T-helper 1 cell treated with Interleukin-12 subunit alpha and Interleukin-12 subunit beta and Interleukin-4 antibody, amounts not matched to agents 30 ng/mL and 1 ng/mL, for 36 hours (primary cell): ENCODE results near the gene ATP2B2. TPM values are rescaled to one million over a fixed set of nuclear protein-coding genes. Genes with fewer than 3 reads are reported as not detected.

Source experiments
- intact Hi-C: fragments of 100-400 bp; cut with micrococcal nuclease; formaldehyde crosslinking; loops from one replicate; pipeline ENCODE4 v1.15.1; 2024
- total RNA-seq: library from RNA; stranded (reverse); gene quantifications from 2 replicates; pipeline ENCODE4 v1.2.3, GENCODE V29; 2022

ATP2B2 gene
- total RNA-seq, 1 donor from 2014 or later = not detected

DNA sequence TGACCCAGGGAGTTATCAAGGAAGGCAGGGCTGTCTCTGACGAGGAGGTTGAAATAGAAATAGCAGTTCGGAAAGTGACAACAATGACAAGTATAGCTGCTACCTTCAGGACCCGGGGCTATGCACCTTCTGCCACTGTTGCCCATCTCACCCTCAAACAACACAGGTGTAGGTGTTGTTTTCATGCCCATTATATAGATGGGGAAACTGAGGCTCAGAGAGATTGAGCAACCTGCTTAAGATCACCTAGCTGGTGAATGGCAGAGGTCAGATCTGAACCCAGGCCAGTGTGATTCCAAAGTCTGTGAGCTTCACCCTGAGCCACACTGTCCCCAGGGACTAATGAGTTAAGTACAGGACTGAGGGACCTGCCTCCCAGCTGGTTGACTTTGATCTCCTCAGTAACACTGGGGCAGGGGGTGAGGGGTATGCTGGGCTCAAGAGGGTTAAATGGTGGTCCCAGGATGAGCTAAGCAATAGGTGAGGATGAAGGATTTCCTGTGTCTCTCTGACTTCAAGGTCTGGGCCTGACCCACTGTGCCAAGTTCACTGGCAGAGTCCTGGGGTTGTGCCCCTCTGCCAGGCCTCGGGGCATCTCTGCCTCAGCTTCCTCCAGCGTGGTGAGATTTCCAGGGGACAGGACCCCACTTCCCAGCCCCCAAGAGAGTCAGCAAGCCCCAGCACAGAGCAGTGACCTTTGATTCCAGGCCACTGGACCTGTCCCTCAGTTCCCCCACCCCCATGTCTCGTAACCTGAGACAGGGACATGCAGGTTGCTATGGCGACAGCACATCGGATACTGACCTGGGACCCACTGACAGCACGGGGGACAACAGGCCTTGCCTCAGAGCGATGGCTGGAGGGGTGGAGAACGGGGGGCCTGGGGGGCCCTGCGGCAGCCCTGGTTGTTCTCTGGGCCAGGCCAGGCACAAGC lies 35.0 kb downstream of the ATP2B2 start:
- intact Hi-C loops = no loop called here

DNA sequence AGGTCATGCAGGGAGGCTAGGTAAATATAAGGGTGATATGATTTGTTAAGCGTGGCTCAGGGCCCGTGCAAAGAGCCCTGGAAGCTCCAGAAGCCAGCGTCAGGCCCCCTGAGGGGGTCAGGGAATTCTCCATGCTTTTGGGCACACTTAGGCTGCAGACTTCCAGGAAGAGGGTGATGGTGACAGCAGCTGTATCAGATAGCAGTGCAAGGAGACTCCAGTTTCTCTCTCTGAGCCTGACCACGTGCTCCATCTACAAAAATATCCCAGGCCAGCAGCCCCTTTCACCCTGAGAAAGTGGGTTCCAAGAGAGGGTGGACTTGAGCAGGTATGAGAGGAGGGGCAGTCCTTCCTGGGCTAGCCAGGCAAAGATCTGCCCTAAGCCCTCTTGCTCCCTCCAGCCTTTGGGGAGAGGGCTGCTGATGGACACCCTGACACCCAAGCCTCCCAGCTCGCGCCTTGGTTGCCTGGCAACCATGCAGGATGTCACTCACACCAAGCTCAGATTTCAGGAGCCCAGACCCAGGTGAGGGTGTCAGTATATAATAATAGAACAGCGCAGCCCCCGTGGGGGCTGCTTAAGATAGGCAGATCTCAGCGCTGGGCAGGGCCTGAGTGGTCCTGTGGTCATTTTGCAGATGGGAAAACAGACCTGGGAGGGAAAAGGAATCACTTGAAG lies 35.8 kb downstream of the ATP2B2 start:
- intact Hi-C loops = no loop called here

DNA sequence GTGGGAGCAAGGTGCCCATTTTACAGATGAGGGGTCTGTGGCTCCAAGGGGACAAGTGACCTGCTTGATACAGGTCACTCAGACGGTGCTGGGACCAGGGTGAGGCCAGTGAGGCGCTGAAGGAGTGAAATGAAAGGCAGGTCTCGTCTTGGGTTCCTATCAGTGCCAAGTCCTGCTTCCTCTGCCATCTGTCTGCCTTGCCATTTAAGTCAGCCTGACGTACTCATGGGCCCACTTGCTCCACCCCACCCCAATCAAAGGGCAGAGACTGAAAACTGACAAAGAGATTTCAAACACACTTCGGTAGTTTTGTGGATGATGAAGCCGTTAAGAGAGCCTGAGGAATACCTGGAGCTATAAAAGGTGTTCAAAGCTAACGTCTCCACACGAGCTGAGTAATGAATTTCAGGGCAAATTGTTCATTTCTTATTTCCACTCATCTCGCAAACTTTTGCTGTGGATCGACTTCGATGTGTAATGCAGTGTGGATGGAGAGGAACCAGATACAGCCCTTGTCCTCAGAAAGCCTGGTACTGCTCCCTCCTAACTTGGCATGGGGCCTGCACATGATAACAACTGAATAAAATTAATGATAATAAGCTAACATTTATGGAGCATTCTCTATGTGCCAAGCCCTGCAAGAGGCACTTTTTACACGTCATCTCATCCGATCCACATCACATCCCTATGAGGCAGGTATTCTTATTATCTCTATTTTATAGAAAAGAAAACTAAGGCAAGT lies 36.6 kb downstream of the ATP2B2 start:
- intact Hi-C loops = no loop called here

DNA sequence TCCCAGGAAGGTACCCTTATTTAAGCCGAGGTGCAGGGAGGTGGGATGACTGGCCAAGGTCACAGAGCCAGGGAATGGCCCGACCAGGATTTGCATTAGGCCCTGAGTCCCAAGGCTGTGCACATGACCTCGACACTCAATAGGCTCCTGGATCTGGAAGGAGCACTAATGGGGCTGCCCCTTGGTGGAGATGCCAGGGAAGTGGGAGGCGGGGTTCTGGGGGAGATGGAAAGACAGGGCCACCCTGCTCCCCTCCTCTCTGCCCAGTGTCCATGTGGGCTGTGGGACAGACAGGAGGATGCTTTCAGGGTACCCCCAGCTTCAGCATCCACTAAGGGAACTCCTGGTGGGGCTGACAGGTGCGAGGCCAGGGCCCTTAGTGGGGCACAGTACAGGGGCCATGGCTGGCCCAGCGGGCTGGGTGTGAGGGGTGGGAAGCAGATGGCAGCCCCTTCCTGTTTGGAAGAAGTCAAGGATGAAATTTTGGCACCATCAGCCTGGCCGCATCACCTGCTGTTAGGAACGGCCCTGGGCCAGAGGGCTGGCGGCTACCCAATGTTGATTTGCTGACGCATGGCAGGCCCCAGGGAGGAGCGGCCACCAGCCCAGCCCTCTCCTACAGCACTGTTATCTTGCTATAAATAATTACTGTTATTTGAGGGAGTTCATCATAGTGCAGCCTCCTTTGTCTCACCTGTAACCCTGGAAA lies 37.3 kb downstream of the ATP2B2 start:
- intact Hi-C loops = no loop called here

DNA sequence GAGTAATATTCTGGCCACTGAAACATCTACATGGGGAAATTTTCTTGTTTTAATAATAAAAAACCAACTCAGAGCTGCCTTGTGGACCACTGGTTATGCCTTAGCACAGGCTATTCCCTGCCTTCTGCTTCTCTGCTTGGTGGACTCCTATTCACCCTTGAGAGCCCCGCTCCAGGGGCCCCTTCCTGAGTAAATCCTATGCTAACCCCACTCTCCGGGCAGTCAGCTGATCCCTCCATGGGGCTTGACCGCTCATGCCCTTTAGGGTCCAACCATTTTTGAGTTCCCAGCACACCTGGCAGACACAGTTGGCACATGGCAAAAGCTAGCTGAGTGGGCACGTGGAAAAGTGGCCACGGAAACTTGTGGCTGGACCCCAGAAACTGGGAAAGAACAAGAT lies 38.2 kb downstream of the ATP2B2 start:
- intact Hi-C loops = no loop called here

DNA sequence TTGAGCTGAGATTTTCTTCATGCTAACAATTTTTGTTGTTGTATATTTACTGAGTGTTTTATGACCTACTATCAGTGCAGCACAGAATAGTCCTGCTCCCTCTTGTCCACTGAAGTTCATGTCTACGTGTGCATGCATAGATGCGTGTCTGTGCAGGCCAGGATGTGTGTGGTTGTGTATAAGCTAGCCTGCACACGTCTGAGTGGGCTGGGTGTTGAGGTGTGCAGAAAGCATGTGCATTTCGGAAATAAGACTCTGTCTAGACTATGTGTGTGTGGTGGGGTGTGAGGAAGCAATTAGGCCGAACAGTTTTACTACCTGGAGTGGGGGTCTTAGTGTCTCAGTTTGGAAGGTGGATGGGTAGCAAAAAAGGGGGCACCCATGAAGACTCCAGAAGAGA lies 39.2 kb downstream of the ATP2B2 start:
- intact Hi-C loops = no loop called here

DNA sequence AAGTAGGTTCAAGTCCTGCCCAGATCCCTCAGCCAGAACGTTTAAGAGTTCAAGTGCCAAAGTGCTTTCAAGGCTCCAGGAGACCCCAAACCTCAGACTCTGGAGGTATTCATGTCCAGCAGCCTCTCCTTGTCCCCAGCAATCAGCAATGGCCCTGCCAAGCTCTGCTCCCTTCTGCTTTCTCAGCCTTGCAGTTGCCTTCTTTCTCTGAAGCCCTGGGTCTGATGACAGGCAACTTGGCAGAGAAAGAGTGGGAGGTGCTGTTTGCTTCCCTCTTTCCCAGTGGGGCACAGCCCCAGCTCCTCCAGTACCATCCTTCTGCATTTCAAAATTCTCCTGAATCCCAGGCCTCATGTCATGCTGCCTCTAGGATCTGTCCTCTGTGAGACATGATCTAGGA lies 40.2 kb downstream of the ATP2B2 start:
- intact Hi-C loops = no loop called here

DNA sequence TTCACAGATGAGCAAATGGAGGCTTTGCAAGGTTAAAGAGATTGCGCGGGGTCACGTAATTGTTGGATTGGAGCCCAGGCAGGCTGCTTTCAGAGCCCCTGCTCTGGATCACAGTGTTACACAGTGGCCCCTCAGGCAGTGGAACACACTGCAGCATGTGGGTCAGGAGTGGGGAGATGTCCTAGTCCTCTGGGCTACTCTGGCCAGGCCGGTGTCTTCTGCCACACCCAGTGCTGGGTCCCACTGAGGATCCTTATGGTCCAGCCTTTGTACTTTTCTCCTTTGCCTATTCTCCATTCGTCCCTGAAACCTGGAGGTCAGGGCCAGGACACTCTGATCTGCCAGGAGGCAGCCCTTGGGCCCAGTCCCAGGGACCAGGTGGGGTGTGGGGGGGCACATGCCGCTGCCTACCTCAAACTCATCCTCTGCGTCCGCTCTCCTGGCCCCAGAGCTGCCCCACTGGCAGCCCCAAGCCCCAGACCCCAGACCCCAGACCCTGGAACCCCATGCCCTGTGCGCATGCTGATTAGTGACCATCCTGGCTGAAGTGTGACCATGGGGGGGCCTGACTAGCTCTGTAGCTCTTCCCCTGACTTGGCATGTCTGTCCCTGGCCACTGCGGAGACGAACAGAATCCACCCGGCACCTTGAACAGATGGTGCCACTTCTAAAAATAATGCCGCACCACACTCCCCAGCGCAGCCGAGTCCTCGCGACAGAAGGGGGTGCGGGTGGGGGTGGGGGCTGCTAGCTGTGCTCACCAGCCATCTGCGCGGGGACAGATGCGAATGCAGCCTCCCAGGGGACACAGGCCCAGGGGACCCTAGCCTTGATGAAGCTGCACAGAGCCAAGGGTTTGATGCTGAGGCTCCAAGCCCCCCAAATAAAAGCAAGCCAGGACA lies 41.6 kb downstream of the ATP2B2 start:
- intact Hi-C loops = no loop called here

DNA sequence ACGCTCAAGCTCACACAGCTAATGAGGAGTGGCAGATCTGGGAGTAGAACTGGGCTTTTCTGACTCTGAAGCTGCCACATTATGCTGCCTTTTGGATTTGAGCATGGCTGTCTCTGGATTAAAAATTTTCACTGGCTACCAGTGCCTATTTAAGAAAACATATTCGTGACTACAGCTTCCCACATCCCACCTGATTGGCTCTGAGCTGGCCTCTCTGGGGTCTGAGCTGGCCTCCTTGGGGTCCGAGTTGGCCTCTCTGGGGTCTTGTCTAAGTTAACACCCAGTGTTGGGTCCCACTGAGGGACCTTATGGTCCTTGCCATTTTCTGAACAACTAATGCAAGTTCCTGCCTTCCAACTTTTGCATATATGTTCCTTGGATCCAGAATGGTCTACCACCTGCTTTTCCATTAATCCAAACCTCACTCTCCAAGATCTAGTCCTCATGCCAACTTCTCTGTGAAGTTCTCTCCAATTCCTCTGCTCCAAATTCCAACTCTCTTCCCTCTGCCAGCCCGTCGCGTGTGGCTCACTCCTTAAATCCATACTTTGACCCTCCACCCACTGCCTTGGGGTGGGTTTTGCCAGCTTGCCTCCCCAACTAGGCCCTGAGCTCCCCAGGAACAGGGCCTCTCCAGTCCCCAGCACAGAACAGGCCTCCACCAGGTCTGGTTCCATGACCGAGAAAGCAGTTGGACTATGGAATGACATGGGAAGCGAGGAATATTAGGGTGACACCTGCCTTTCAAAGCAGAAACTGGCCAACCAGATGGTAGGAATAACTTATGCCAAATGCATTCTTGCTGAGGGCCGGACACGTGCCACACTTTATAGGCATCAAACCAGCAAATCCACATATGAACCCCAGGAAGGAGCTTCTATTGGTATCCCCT lies 42.5 kb downstream of the ATP2B2 start:
- intact Hi-C loops = no loop called here

DNA sequence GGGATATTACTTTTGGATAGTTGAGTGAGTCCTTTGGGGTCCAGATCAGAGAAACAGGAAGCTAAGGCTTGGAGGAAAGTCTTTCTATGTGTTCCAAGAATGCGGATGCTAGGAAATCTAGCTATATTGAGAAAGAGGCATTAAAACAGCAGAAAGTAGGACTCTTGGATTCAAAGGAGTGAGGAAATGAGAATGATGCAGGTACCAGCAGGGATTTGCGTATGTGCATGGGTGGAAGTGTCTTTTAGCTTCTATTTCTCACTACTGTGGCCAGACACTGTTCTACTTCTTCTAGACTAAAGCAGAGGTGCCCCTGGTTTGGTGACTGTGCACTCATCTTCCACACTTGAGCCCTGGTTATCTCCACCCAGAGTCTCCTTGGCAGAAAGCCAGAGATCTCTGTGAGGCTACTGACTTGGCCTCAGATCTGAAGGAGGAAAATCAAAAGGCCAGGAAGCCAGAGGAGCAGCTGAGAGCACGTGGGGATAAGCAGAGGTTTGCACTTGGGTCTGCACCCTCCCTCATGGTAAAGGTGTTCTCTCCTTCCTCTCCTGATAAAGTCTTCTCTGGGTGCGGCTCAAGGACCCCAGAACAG lies 44.3 kb downstream of the ATP2B2 start:
- intact Hi-C loops = no loop called here

DNA sequence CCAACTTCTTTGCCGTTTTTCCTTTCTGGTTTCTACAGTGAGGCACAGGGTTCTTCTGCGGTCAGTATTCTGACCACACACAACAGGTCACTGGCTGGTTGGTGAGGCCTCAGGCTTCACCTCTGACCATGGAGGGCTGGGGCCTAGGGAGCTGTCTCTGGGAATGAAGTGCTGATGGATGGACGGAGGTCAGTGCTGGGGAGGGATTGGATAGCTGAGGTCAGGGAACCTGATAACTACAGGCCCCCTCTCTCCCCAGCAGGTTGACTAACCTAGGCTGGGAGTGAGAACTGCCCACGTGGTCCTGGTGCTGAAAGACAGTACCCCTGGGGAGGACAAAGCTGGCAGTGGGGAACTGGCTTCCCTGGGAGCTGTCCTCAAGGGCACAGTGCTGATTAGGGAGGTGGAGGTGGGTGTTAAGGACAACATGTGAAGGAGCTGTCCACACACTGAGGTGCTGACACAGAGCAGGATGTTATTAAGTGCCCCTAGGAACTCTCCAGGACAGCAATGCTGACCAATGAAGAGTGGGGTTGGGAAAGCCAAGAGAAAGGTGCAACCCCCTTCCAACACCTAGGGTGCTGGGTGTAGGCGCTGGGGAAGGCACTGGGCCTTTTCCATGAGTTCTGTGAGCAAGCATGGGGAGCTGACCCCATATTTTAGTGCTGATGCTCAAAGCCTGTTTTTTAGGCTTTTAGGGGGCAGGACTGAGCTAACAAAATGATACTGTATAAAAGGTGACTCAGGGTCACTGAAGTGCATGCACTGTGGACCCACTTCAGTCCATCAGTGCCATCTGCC lies 45.2 kb downstream of the ATP2B2 start:
- intact Hi-C loops = no loop called here

DNA sequence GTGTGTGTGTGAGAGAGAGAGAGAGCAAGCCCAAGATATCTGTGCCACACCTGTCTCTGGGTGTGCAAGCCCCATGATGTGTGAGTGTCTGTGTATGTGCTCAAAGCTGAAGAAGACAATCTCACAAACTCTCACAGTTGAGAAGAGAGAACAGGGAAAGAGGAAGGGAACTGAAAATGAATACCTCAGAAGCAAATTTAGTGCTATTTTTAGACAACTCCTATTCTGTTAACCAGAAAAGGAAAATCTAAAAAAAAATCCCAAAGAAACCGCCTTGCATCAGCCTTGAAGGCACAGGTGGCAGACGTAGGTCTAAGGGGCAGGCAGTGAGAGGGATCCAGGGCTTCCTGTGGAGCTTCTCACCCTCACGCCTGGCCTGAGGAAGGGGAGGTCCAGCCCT lies 47.8 kb downstream of the ATP2B2 start:
- intact Hi-C loops = no loop called here

DNA sequence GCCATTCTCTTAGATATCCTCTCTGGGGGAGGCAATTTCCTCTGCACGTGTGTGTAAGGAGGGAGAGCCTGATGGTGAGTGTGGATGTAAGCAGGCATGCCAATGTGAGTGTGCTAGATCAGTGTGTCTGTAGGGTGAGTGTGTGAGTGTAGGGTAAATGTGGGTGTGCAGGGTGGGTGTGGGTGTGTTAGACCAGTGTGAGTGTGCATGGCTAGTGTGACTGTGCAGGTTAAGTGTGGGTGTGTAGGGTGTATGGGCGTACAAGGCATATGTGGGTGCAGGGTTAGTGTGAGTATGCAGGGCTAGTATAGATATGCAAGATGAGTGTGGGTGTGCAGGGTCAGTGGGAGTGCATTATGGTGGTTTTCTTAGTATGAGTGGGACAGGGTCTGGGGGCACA lies 48.4 kb downstream of the ATP2B2 start:
- intact Hi-C loops = no loop called here

DNA sequence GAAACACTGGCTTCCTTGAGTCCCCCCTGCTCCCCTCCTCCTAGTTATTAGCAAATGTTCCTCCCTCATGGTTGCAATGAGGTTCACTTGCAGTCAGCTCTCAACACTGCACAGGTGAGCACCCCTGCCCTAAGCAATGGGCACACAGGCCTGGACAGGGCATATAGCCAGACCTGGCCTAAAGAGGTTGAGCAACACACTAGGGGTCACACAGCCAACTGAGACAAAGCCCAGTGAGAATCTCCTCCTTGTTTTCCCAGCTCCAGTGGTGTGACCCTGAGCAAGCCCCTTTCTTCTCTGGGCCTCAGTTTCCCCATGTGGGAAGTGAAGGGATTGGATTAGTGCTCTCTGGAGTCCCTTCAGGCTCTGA lies 49.9 kb downstream of the ATP2B2 start:
- intact Hi-C loops = no loop called here

DNA sequence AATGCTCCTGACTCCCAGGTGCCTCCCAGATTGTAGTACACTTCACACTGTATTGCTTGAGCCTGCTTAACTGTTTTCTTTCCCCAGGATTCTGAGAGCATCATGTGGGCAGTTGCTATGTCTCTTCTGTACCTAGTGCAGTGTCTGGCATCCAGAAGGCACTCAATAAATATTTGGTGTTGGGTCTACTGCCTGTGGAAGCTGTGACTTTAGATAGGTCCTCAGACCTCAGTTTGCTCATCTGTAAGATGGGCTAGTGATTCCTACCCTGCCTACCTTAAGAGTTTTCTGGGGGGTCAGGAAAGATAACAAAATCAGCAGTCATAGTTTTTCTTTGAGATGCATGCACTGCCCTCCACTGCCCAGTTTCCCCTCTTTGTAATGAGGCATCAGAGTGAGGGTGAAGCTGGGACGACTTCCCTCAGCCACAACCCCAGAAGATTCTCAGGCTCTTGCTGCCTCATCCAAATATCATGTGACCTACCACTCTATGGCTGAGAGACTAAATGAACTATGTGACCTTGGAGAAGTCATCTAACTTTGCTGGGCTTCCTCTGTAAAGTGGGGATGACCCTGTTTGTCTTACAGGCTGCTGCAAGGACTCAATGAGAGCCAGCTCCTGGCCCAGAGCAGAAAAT lies 50.4 kb downstream of the ATP2B2 start:
- intact Hi-C loops = no loop called here

DNA sequence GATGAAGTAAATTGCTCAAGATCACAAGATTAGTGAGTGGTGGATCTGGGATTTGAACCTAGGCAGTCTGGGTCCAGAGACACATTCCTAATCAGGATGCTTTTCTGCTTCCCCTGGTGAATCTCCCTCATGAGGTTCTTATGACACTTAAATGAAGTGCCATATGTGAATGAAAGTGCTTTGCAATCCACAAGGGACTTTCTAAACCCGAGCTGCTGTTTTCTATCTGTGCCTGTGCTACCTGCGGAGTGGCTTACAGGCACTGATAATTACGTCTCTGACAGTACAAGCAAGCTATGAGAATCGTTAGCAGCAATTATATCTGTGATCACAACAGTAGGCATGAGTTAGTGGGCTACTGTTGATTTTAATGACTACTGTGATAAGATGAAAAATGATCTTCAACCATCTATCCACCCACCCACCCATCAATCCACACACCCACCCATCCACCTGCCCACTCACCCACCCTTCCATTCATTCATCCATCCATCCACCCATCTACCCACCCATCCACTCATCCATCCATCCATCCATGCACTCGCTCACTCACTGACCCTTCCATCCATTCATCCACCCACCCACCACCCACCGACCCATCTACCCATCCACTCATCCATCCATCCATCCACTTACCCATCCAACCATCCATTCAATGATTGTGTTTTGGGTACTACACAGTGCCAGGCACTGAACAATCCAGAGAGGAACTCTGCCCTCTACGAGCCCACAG lies 51.8 kb downstream of the ATP2B2 start:
- intact Hi-C loops = no loop called here
